GM12873 (cell line): ENCODE measurements around the gene ALG5.

Source experiments
- CTCF ChIP-seq: IDR thresholded peaks from 2 replicates; pipeline ENCODE4 v1.5.1; 2012; ENCODE audit warnings: low read depth, mild to moderate bottlenecking, moderate library complexity, low read length, control low read depth; ENCODE audit not compliant: insufficient read depth; ENCODE audit errors: missing control alignments

ALG5 gene

DNA sequence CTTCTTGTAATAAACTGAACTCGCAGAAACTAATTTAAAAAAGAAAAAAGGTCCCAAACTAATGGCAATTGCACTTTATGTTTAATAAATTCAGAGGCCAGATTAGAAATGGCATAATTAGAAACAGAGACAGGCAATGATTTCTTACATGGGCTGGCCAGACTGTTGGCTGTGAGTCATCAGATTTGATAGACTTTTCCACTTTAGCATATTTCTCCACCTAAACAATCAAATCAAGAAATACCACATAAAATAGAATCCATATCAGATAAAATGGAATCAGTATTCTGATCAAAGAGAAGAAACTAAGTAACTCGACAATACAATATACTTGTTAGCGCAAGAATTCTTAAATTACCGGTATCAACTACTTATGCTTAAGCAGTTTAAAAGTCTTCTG is 30.5 kb upstream of the ALG5 start:
- TF ChIP-seq CTCF: no peak

GRCh38 chr13:37027639-37028038 is 28.5 kb upstream of the ALG5 start:
- TF ChIP-seq CTCF: no peak

DNA sequence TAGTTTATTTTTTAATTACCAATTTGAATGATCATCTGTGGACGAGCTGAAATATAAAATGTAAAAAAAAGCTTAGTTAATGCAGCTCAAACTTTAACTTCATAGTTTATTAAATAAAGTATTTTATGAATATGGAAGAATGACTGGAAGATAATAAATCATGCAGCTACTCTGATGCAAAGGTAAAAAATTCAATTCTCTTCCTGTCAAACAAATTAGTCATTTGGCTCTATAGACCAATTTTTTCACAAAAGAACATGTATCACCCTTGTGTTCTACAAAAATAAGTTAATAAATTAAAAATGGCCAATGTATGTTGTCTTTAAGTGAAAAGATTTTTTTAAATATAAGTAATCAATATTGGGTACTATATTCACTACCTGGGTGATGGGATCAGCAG is 27.6 kb upstream of the ALG5 start:
- no peak for TF ChIP-seq CTCF

GRCh38 chr13:37023871-37024270 is 24.7 kb upstream of the ALG5 start:
- no peak for TF ChIP-seq CTCF

GRCh38 chr13:37014609-37015008 is 15.5 kb upstream of the ALG5 start:
- TF ChIP-seq CTCF: no peak

DNA sequence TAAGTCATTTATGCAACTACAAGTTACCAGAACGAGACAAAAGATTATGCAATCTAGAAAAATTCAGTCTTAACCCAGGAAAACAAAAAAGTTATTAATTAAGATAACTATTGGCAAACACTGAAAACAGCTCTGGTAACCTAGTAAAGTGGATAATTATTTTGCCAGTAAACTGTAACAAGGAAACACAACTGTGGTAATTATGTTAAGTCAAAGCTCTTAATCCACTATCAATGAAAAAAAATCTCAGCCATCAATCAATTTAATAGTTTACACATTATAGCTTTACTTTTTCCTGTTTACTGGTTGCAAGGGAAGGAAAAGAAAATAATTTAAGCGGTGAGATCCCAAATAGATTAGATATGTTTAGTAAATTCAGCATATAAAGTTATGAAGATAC is 12.6 kb upstream of the ALG5 start:
- no peak for TF ChIP-seq CTCF

- no peak for TF ChIP-seq CTCF
These were observed 11.9 kb upstream of the ALG5 start for GRCh38 chr13:37011002-37011401.

DNA sequence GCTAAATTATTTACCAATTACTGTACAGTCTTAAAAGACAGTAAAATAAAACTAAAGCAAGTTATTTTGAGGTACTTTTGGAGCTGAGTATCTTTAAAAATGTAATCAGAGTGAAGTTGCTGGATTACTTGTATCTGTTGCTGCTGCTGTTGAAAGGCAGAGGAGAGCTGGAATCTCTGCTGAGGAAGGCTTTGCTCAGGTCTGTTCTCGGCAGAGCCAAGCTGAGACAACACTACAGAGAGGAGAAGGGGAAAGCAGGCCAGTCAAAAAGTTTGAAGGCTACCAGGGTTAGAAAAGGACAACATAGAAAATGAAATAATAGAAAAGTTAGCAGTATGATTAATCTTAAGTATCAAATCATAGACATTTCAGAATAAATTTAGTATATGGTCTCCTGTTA is 11.3 kb upstream of the ALG5 start:
- TF ChIP-seq CTCF: no peak
